ENCODE measurements around the gene CEP78. TPM values are rescaled to one million over a fixed set of nuclear protein-coding genes. Genes with fewer than 3 reads are reported as not detected.
"Not testable (repeated sequence)": the region's sequence is repeated elsewhere in the genome, so short reads cannot be mapped to it uniquely, and the experiment has no call there.

CEP78 gene
- total RNA-seq, 1 donor from 2014 or later: 14.8 TPM

DNA sequence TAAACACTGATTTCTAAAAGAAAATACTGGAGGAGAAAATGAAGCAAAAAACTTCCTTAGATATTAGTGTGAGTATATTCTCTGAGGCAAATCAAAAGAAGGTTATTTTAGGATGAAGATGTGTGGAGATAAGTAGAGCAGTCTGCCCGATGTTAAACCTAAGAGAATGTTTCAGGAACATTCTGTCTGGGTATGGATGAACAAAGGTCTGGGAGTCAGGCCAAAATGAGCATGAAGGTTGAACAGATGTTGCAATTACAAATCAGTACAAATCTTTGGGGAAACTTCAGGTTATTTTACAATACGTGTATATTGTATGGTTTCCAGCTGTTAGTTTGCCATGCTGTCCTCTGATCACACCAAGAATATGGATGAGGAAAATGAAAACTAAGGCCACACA is 14.4 kb upstream of the CEP78 start:
- TF ChIP-seq, protein P1, sequence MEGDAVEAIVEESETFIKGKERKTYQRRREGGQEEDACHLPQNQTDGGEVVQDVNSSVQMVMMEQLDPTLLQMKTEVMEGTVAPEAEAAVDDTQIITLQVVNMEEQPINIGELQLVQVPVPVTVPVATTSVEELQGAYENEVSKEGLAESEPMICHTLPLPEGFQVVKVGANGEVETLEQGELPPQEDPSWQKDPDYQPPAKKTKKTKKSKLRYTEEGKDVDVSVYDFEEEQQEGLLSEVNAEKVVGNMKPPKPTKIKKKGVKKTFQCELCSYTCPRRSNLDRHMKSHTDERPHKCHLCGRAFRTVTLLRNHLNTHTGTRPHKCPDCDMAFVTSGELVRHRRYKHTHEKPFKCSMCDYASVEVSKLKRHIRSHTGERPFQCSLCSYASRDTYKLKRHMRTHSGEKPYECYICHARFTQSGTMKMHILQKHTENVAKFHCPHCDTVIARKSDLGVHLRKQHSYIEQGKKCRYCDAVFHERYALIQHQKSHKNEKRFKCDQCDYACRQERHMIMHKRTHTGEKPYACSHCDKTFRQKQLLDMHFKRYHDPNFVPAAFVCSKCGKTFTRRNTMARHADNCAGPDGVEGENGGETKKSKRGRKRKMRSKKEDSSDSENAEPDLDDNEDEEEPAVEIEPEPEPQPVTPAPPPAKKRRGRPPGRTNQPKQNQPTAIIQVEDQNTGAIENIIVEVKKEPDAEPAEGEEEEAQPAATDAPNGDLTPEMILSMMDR (IDR thresholded peaks at IDR 0.05; ENCODE audit: insufficient read depth, low read length, poor library complexity, severe bottlenecking): no peak

DNA sequence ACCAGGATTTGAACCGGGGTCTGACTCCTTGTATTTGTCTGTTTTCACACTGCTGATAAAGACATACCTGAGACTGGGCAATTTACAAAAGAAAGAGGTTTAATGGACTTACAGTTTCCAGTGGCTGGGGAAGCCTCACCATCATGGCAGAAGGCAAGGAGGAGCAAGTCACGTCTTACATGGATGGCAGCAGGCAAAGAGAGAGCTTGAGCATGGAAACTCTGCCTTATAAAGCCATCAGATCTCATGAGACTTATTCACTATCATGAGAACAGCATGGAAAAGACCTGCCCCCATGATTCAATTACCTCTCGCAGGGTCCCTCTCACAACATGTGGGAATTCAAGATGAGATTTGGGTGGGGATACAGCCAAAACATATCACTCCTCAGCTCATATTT is 14.0 kb upstream of the CEP78 start:
- H3K36me3 ChIP-seq (ENCODE audit: control insufficient read depth, insufficient read depth, low read length); H3K27me3 ChIP-seq (ENCODE audit: control insufficient read depth, insufficient read depth, low read length); DNase-seq (ENCODE audit: low read depth); H3K4me3 ChIP-seq (ENCODE audit: low read depth, low read length): not testable (repeated sequence)

More for the DNA sequence above, 14.4 kb upstream of the CEP78 start:
- Histone ChIP-seq H3K36me3 (ENCODE audit: control insufficient read depth, insufficient read depth, low read length) (no peaks in the 10 kb centered on the region), H3K4me3 (ENCODE audit: low read depth, low read length) (no peak overlapping the region), H3K27me3 (ENCODE audit: control insufficient read depth, insufficient read depth, low read length) (no peaks in the 10 kb centered on the region)
- no peak for DNase-seq (ENCODE audit: low read depth)

DNA sequence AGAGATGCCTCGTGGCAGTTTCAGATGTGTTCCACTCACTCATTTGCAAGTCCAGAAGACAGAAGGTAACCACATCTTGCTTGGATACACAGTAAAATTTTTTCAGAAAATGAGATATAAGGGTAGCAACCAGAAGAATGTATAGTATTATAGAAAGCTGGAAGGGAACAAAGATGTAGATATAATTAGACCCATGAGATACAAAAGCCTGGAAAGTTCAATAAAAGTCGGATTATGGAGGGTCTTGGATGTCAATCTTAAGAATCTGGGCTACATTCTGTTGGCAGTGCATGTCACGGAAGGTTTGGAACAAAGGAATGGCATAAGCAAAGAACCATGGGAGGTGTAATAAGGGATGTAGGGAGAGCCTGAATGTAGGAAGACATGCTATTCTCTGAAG is 5.1 kb upstream of the CEP78 start:
- DNase-seq (ENCODE audit: low read depth): no peak
- TF ChIP-seq, protein P1 (IDR thresholded peaks at IDR 0.05; ENCODE audit: insufficient read depth, low read length, poor library complexity, severe bottlenecking): no peak
- H3K4me3 ChIP-seq (ENCODE audit: low read depth, low read length): no peak overlapping the region
- no peaks in the 10 kb centered on the region for H3K36me3 ChIP-seq (ENCODE audit: control insufficient read depth, insufficient read depth, low read length)
- no peaks in the 10 kb centered on the region for H3K27me3 ChIP-seq (ENCODE audit: control insufficient read depth, insufficient read depth, low read length)

DNA sequence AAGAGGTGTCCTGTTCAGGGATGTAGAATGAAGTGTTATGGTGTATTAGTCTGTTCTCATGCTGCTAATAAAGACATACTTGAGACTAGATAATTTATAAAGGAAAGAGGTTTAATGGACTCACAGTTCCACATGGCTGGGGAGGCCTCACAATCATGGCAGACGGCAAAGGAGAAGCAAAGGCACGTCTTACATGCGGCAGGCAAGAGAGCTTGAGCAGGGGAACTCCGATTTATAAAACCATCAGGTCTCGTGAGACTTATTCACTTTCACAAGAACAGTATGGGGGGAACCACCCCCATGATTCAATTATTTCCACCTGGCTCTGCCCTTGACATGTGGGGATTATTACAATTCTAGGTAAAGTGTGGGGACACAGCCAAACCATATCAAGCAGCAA is 3.4 kb upstream of the CEP78 start:
- not testable (repeated sequence) for H3K36me3 ChIP-seq (ENCODE audit: control insufficient read depth, insufficient read depth, low read length); DNase-seq (ENCODE audit: low read depth); H3K27me3 ChIP-seq (ENCODE audit: control insufficient read depth, insufficient read depth, low read length); H3K4me3 ChIP-seq (ENCODE audit: low read depth, low read length)

DNA sequence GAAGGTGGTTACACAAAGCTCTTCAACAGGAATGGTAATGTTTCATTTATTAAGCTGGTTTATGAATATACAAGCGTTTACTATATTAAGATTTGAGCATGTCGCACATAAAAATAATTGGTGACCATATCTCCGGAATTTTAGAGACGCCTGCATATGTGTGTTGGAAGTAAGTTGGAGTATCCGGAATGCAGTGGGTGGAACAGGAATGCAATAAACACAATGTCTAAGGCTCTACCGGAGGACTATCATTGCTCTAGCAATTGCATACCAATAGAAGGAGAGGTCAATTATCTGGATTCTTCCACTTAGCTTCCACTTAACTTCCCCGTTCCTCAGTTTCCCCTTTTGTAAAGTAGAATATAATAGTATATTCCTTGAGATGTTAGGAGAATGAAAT is 1.1 kb upstream of the CEP78 start:
- Histone ChIP-seq H3K4me3 (ENCODE audit: low read depth, low read length) (peak overlapping the region; percentile 91), H3K27me3 (ENCODE audit: control insufficient read depth, insufficient read depth, low read length) (no peaks in the 10 kb centered on the region), H3K36me3 (ENCODE audit: control insufficient read depth, insufficient read depth, low read length) (no peaks in the 10 kb centered on the region)
- DNase-seq (ENCODE audit: low read depth): no peak
- TF ChIP-seq, protein P1 (IDR thresholded peaks at IDR 0.05; ENCODE audit: insufficient read depth, low read length, poor library complexity, severe bottlenecking): no peak

DNA sequence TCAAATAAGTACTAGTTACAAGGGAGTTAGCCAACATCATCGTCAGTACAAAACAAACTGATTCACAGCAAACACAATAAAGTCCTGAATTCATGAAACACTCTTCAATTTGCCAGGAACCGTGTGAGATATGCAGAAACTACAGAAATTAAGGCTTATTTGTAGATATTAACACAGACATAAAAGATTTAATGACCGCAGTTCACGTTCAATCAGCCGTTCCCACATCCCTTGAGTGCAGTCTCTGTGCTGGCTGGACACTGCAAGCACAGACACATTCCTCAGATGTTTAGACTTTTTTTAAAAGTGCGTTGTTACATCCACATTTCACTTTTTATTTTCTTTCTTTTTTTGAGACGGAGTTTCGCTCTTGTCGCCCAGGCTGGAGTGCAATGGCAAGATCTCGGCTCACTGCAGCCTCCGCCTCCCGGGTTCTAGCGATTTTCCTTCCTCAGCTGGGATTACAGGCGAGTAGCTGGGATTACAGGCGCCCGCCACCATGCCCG is 566 bp upstream of the CEP78 start:
- peak overlapping the region; percentile 91 for H3K4me3 ChIP-seq (ENCODE audit: low read depth, low read length)
- DNase-seq (ENCODE audit: low read depth): no peak
- H3K27me3 ChIP-seq (ENCODE audit: control insufficient read depth, insufficient read depth, low read length): no peaks in the 10 kb centered on the region
- no peaks in the 10 kb centered on the region for H3K36me3 ChIP-seq (ENCODE audit: control insufficient read depth, insufficient read depth, low read length)
- TF ChIP-seq, protein P1 (IDR thresholded peaks at IDR 0.05; ENCODE audit: insufficient read depth, low read length, poor library complexity, severe bottlenecking): no peak

DNA sequence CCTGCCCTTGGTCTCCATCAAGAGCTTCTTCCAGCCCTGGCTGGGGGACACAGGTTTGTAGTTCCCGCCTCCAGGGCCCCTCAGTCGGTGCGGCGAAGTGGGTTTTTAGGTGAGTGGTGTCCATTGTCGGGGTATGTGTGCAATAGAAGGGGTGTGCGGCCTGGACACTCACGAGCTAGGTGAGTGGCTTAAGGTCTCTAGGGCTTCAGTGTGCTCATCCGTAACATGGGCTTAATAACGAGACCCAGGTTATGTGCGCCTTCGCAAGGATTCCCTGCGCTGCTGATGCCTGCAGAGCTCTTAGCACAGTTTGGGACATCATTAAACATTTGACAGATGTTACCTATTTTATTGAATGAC is 656 bp downstream of the CEP78 start:
- TF ChIP-seq, protein P1 (IDR thresholded peaks at IDR 0.05; ENCODE audit: insufficient read depth, low read length, poor library complexity, severe bottlenecking): no peak
- no peak for DNase-seq (ENCODE audit: low read depth)
- Histone ChIP-seq H3K4me3 (ENCODE audit: low read depth, low read length) (peak overlapping the region; percentile 91), H3K36me3 (ENCODE audit: control insufficient read depth, insufficient read depth, low read length) (no peaks in the 10 kb centered on the region), H3K27me3 (ENCODE audit: control insufficient read depth, insufficient read depth, low read length) (no peaks in the 10 kb centered on the region)
